ENCODE data around the gene TRAM2. TPM values are rescaled to one million over a fixed set of nuclear protein-coding genes. Genes with fewer than 3 reads are reported as not detected.

Gene TRAM2
- polyA plus RNA-seq, 2 donors = 1.0 to 1.8 TPM

GRCh38 chr6:52544602-52545405 is 32.1 kb downstream of the TRAM2 start:
- Histone ChIP-seq H3K4me1 (ENCODE audit: control insufficient read depth in 2 of 2, insufficient read depth in 2 of 2, low read length in 1 of 2) (peaks cover 7 to 9% of the 10 kb centered on the region in 2 donors), H3K4me3 (ENCODE audit: low read depth in 1 of 2, low read length in 2 of 2) (no peak overlapping the region), H3K9me3 (ENCODE audit: control insufficient read depth in 2 of 2, insufficient read depth in 1 of 2, low read depth in 1 of 2, low read length in 1 of 2) (no peaks in the 10 kb centered on the region), H3K27ac (ENCODE audit: low read depth in 2 of 2, low read length in 1 of 2) (no peak overlapping the region), H3K27me3 (ENCODE audit: control insufficient read depth in 1 of 2, insufficient read depth in 2 of 2, low read length in 2 of 2) (no peaks in the 10 kb centered on the region), H3K36me3 (ENCODE audit: control insufficient read depth in 2 of 2, insufficient read depth in 2 of 2, low read length in 1 of 2) (no peaks in the 10 kb centered on the region)
- WGBS, 2 donors = 78 to 83% methylated on average over 9 of the region's 9 CpGs

DNA sequence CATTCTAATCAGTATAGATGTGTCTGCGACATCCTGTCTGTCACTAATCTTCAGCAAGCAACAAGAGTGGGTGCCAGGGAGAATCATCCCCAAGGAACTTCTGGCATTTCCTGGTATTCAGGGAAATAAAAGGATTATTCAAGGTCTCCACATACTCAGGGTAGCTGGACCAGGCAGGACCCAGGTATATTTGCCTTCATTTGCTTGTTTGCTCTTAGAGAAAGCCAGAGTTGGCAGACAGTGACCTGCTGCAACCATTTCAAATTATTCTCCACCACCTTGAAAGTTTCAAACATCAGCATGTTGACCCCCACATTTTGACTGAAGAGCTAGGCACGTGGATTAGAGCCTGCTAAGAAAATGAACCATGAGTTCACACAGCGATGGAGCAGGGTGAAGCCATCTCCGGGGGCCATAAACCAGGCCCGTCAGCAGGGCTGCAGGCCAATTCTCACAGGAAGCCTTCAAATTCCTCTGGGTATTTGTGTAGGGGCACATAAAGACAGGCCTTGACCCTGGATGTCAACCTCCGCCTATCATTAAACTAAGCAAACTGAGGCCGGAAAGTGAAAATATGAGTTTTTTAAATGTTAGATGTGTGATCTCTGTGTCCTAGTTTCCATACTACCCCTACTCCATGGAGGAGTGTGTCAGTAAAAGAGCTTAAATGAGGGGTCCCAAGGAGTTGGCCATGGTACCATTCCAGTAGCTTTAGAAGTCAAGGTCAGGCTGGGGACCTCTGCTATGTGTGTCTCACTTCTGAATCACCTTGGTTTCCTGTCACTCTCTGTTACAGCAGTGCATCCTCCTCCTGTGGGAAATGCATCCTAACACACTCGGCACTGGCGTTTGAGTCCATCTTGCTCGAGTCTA is 32.9 kb downstream of the TRAM2 start:
- no peaks in the 10 kb centered on the region for H3K36me3 ChIP-seq (ENCODE audit: control insufficient read depth in 2 of 2, insufficient read depth in 2 of 2, low read length in 1 of 2)
- no peaks in the 10 kb centered on the region for H3K9me3 ChIP-seq (ENCODE audit: control insufficient read depth in 2 of 2, insufficient read depth in 1 of 2, low read depth in 1 of 2, low read length in 1 of 2)
- H3K4me3 ChIP-seq (ENCODE audit: low read depth in 1 of 2, low read length in 2 of 2) = no peak overlapping the region
- peaks cover 7 to 9% of the 10 kb centered on the region in 2 donors for H3K4me1 ChIP-seq (ENCODE audit: control insufficient read depth in 2 of 2, insufficient read depth in 2 of 2, low read length in 1 of 2)
- H3K27ac ChIP-seq (ENCODE audit: low read depth in 2 of 2, low read length in 1 of 2) = no peak overlapping the region
- H3K27me3 ChIP-seq (ENCODE audit: control insufficient read depth in 1 of 2, insufficient read depth in 2 of 2, low read length in 2 of 2) = no peaks in the 10 kb centered on the region
- WGBS, 2 donors = 71 to 77% methylated on average over 10 of the region's 10 CpGs

GRCh38 chr6:52543262-52543661 is 33.6 kb downstream of the TRAM2 start:
- Histone ChIP-seq H3K27ac (ENCODE audit: low read depth in 2 of 2, low read length in 1 of 2) (no peak overlapping the region), H3K9me3 (ENCODE audit: control insufficient read depth in 2 of 2, insufficient read depth in 1 of 2, low read depth in 1 of 2, low read length in 1 of 2) (no peaks in the 10 kb centered on the region), H3K4me1 (ENCODE audit: control insufficient read depth in 2 of 2, insufficient read depth in 2 of 2, low read length in 1 of 2) (peaks cover 7 to 10% of the 10 kb centered on the region in 2 donors), H3K4me3 (ENCODE audit: low read depth in 1 of 2, low read length in 2 of 2) (no peak overlapping the region), H3K27me3 (ENCODE audit: control insufficient read depth in 1 of 2, insufficient read depth in 2 of 2, low read length in 2 of 2) (no peaks in the 10 kb centered on the region), H3K36me3 (ENCODE audit: control insufficient read depth in 2 of 2, insufficient read depth in 2 of 2, low read length in 1 of 2) (no peaks in the 10 kb centered on the region)
- WGBS, 2 donors = 74 to 81% methylated on average over 1 of the region's 1 CpG

- Histone ChIP-seq H3K27me3 (ENCODE audit: control insufficient read depth in 1 of 2, insufficient read depth in 2 of 2, low read length in 2 of 2) (no peaks in the 10 kb centered on the region), H3K9me3 (ENCODE audit: control insufficient read depth in 2 of 2, insufficient read depth in 1 of 2, low read depth in 1 of 2, low read length in 1 of 2) (no peaks in the 10 kb centered on the region), H3K36me3 (ENCODE audit: control insufficient read depth in 2 of 2, insufficient read depth in 2 of 2, low read length in 1 of 2) (no peaks in the 10 kb centered on the region), H3K27ac (ENCODE audit: low read depth in 2 of 2, low read length in 1 of 2) (no peak overlapping the region), H3K4me3 (ENCODE audit: low read depth in 1 of 2, low read length in 2 of 2) (no peak overlapping the region), H3K4me1 (ENCODE audit: control insufficient read depth in 2 of 2, insufficient read depth in 2 of 2, low read length in 1 of 2) (peaks cover 8 to 24% of the 10 kb centered on the region in 2 donors)
- WGBS, 2 donors = 83 to 91% methylated on average over 6 of the region's 6 CpGs
Observed at GRCh38 chr6:52541135-52541534, 35.7 kb downstream of the TRAM2 start.

DNA sequence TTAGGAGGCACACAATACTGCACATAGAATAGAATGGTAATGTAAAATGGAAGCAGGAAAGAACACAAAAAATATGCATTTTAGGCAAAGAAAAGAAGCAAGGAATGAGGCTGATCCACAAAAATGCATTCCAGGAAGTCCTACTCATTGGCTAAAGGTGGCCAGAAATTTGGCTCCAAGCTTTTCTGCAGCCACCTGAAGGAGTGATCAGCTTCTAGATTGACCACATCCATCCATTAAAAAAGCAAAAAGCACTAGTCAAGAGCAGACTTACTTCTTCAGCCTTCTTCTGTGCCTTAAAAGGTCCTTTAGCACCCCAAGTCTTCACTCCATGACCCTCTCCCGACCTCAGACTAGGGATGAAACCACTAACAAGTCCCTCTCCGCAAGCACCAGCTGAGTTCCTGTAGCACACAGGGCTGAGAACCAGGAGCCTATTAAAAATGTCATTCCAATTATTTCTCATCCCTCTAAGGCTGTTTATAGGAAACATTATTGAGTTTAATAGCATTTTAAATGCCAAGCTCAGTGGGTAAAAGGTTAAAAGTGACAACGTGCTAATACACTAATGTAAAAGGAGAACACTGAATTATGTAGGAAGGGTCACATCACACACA is 36.5 kb downstream of the TRAM2 start:
- H3K27ac ChIP-seq (ENCODE audit: low read depth in 2 of 2, low read length in 1 of 2) = no peak overlapping the region
- 64 to 77% methylated on average over 3 of the region's 3 CpGs for WGBS, 2 donors

GRCh38 chr6:52539607-52540006 is 37.3 kb downstream of the TRAM2 start:
- no peaks in the 10 kb centered on the region for H3K27me3 ChIP-seq (ENCODE audit: control insufficient read depth in 1 of 2, insufficient read depth in 2 of 2, low read length in 2 of 2)
- H3K27ac ChIP-seq (ENCODE audit: low read depth in 2 of 2, low read length in 1 of 2) = no peak overlapping the region

More for the DNA sequence above, 36.5 kb downstream of the TRAM2 start:
- Histone ChIP-seq H3K36me3 (ENCODE audit: control insufficient read depth in 2 of 2, insufficient read depth in 2 of 2, low read length in 1 of 2) (no peaks in the 10 kb centered on the region), H3K4me1 (ENCODE audit: control insufficient read depth in 2 of 2, insufficient read depth in 2 of 2, low read length in 1 of 2) (peaks cover 8 to 18% of the 10 kb centered on the region in 2 donors), H3K27me3 (ENCODE audit: control insufficient read depth in 1 of 2, insufficient read depth in 2 of 2, low read length in 2 of 2) (no peaks in the 10 kb centered on the region), H3K9me3 (ENCODE audit: control insufficient read depth in 2 of 2, insufficient read depth in 1 of 2, low read depth in 1 of 2, low read length in 1 of 2) (no peaks in the 10 kb centered on the region), H3K4me3 (ENCODE audit: low read depth in 1 of 2, low read length in 2 of 2) (no peak overlapping the region)

GRCh38 chr6:52538901-52539354 is 37.9 kb downstream of the TRAM2 start:
- H3K4me3 ChIP-seq (ENCODE audit: low read depth in 1 of 2, low read length in 2 of 2) = no peak overlapping the region
- H3K4me1 ChIP-seq (ENCODE audit: control insufficient read depth in 2 of 2, insufficient read depth in 2 of 2, low read length in 1 of 2) = peaks cover 3 to 17% of the 10 kb centered on the region in 2 donors
- H3K27ac ChIP-seq (ENCODE audit: low read depth in 2 of 2, low read length in 1 of 2) = no peak overlapping the region
- no peaks in the 10 kb centered on the region for H3K27me3 ChIP-seq (ENCODE audit: control insufficient read depth in 1 of 2, insufficient read depth in 2 of 2, low read length in 2 of 2)
- no peaks in the 10 kb centered on the region for H3K9me3 ChIP-seq (ENCODE audit: control insufficient read depth in 2 of 2, insufficient read depth in 1 of 2, low read depth in 1 of 2, low read length in 1 of 2)
- WGBS, 2 donors = 89 to 90% methylated on average over 5 of the region's 5 CpGs
- peaks cover 0 to 3% of the 10 kb centered on the region in 2 donors for H3K36me3 ChIP-seq (ENCODE audit: control insufficient read depth in 2 of 2, insufficient read depth in 2 of 2, low read length in 1 of 2)

More at GRCh38 chr6:52539607-52540006, 37.3 kb downstream of the TRAM2 start:
- WGBS, 2 donors = 74 to 88% methylated on average over 6 of the region's 6 CpGs
- H3K9me3 ChIP-seq (ENCODE audit: control insufficient read depth in 2 of 2, insufficient read depth in 1 of 2, low read depth in 1 of 2, low read length in 1 of 2) = no peaks in the 10 kb centered on the region
- H3K36me3 ChIP-seq (ENCODE audit: control insufficient read depth in 2 of 2, insufficient read depth in 2 of 2, low read length in 1 of 2) = peaks cover 0 to 3% of the 10 kb centered on the region in 2 donors
- H3K4me3 ChIP-seq (ENCODE audit: low read depth in 1 of 2, low read length in 2 of 2) = no peak overlapping the region
- peaks cover 5 to 17% of the 10 kb centered on the region in 2 donors for H3K4me1 ChIP-seq (ENCODE audit: control insufficient read depth in 2 of 2, insufficient read depth in 2 of 2, low read length in 1 of 2)

DNA sequence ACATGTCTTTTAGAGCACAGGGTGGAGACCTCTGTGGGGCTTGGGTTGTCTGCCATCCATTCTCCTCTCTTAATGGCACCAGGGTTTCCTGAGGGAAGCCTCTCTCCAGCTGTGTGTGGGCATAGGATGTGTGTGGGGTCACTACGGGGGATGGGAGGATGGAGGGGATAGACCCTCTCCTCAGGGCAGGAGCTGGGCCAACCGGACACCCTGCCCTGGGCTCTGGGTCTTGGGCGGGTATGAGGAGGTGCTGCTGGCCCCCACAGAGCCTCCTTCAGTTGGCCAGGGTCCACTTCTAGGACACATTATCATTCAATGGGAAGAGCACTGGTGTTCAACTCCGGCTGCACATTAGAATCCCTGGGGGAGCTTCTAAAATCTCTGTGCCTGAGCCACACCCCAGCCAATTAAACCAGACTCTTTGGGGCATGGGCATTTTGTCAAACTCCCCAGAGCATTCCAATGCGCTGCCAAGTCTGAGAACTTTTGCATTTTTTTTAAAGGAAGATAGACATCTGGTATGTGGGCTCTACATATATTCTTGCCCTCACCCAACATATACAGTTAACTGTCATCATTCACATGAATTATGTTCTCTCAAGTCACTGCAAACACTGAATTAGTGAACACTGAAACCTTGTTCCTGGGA is 38.5 kb downstream of the TRAM2 start:
- Histone ChIP-seq H3K27ac (ENCODE audit: low read depth in 2 of 2, low read length in 1 of 2) (no peak overlapping the region), H3K9me3 (ENCODE audit: control insufficient read depth in 2 of 2, insufficient read depth in 1 of 2, low read depth in 1 of 2, low read length in 1 of 2) (no peaks in the 10 kb centered on the region), H3K4me1 (ENCODE audit: control insufficient read depth in 2 of 2, insufficient read depth in 2 of 2, low read length in 1 of 2) (peaks cover 3 to 17% of the 10 kb centered on the region in 2 donors), H3K36me3 (ENCODE audit: control insufficient read depth in 2 of 2, insufficient read depth in 2 of 2, low read length in 1 of 2) (peaks cover 0 to 3% of the 10 kb centered on the region in 2 donors), H3K4me3 (ENCODE audit: low read depth in 1 of 2, low read length in 2 of 2) (no peak overlapping the region), H3K27me3 (ENCODE audit: control insufficient read depth in 1 of 2, insufficient read depth in 2 of 2, low read length in 2 of 2) (no peaks in the 10 kb centered on the region)
- 76 to 81% methylated on average over 5 of the region's 5 CpGs for WGBS, 2 donors
